ENCODE measurements around the gene PPP2R3A. TPM values are rescaled to one million over a fixed set of nuclear protein-coding genes. Genes with fewer than 3 reads are reported as not detected.

Gene PPP2R3A
- total RNA-seq, 1 donor from 2014 or later = 19.3 TPM

DNA sequence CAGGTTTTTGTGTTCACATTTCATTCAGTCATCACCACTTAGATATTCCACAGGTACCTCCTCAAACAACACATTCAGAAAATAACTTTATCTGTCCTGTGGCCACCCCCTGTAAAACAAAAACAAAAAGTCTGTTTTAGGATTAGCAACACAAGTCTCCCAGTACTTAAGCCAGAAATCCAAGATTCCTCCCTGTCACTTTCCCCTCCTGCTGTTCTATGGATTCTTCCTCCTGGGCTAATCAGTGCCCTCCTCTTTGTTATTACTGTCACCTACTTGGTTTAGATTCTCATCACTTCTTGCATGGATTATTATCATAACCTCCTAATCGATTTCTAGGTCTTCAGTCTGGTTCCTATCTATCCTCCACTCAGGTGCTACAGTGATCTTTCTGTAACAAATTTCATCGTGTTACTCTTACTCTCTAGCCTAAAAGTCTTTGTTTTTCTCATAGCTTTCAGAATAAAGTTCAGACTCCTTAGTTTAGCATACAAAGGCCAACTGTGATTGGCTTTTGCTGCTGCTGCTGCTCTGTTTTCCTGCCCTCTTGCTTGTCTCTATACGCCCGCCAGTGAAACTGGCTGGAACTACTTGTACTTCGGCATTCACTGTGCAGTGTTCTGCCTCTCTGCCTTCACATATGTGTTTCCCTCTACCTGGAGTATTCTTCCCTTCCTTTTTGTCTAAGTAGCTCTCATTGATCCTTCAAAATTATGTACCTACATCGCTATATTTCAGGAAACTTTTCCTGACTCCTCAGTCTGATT is 32.2 kb downstream of the PPP2R3A start:
- H3K36me3 Mint-ChIP-seq (ENCODE audit: low read depth, unreplicated experiment) = peaks cover 3% of the 10 kb centered on the region
- TF ChIP-seq CTCF (IDR thresholded peaks at IDR 0.05; ENCODE audit: unreplicated experiment) = no peak
- H3K4me3 Mint-ChIP-seq (ENCODE audit: unreplicated experiment) = no peak overlapping the region
- H3K27me3 Mint-ChIP-seq (ENCODE audit: unreplicated experiment) = peaks cover 2% of the 10 kb centered on the region
- H3K4me1 Mint-ChIP-seq (ENCODE audit: unreplicated experiment) = peaks cover 8% of the 10 kb centered on the region
- H3K9me3 Mint-ChIP-seq (ENCODE audit: unreplicated experiment) = no peaks in the 10 kb centered on the region
- DNase-seq (ENCODE audit: low spot score) = no peak
- H3K27ac Mint-ChIP-seq (ENCODE audit: unreplicated experiment) = no peak overlapping the region

GRCh38 chr3:136008221-136008620 is 42.7 kb downstream of the PPP2R3A start:
- no peaks in the 10 kb centered on the region for H3K27me3 Mint-ChIP-seq (ENCODE audit: unreplicated experiment)
- TF ChIP-seq CTCF (IDR thresholded peaks at IDR 0.05; ENCODE audit: unreplicated experiment) = no peak
- no peak for DNase-seq (ENCODE audit: low spot score)
- H3K4me1 Mint-ChIP-seq (ENCODE audit: unreplicated experiment) = peaks cover 2% of the 10 kb centered on the region
- no peak overlapping the region for H3K4me3 Mint-ChIP-seq (ENCODE audit: unreplicated experiment)
- H3K9me3 Mint-ChIP-seq (ENCODE audit: unreplicated experiment) = no peaks in the 10 kb centered on the region
- peaks cover 19% of the 10 kb centered on the region for H3K36me3 Mint-ChIP-seq (ENCODE audit: low read depth, unreplicated experiment)
- no peak overlapping the region for H3K27ac Mint-ChIP-seq (ENCODE audit: unreplicated experiment)

- Mint-ChIP-seq H3K36me3 (ENCODE audit: low read depth, unreplicated experiment) (peaks cover 13% of the 10 kb centered on the region), H3K9me3 (ENCODE audit: unreplicated experiment) (no peaks in the 10 kb centered on the region), H3K4me1 (ENCODE audit: unreplicated experiment) (no peaks in the 10 kb centered on the region), H3K27me3 (ENCODE audit: unreplicated experiment) (no peaks in the 10 kb centered on the region), H3K4me3 (ENCODE audit: unreplicated experiment) (no peak overlapping the region), H3K27ac (ENCODE audit: unreplicated experiment) (no peak overlapping the region)
- TF ChIP-seq CTCF (IDR thresholded peaks at IDR 0.05; ENCODE audit: unreplicated experiment) = no peak
- DNase-seq (ENCODE audit: low spot score) = no peak
Measured at GRCh38 chr3:136008732-136009470, 43.4 kb downstream of the PPP2R3A start.

DNA sequence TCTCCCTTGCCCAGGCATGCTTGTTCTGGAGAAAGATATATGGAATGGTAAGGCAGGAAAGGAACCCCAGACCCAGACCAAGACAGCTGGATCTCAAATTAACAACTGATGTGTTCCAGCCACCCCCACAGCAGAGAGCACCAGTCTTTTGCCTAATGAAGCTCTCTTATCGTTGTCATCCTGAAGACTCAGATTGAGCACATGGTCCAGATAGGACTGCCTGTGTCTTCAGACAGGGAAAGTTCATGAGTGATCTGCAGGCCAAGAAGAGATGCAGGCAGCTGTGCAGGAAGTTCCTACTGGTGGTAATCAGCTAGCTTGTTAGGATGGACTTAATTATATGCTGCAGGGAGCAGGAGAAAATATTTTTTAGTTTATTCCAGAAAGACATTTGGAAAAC is 53.3 kb downstream of the PPP2R3A start:
- H3K4me1 Mint-ChIP-seq (ENCODE audit: unreplicated experiment) = no peaks in the 10 kb centered on the region
- no peaks in the 10 kb centered on the region for H3K27me3 Mint-ChIP-seq (ENCODE audit: unreplicated experiment)
- no peak overlapping the region for H3K4me3 Mint-ChIP-seq (ENCODE audit: unreplicated experiment)
- no peaks in the 10 kb centered on the region for H3K9me3 Mint-ChIP-seq (ENCODE audit: unreplicated experiment)
- no peaks in the 10 kb centered on the region for H3K36me3 Mint-ChIP-seq (ENCODE audit: low read depth, unreplicated experiment)
- H3K27ac Mint-ChIP-seq (ENCODE audit: unreplicated experiment) = no peak overlapping the region
- TF ChIP-seq CTCF (IDR thresholded peaks at IDR 0.05; ENCODE audit: unreplicated experiment) = no peak
- DNase-seq (ENCODE audit: low spot score) = no peak

- Mint-ChIP-seq H3K4me1 (ENCODE audit: unreplicated experiment) (no peaks in the 10 kb centered on the region), H3K4me3 (ENCODE audit: unreplicated experiment) (no peak overlapping the region), H3K9me3 (ENCODE audit: unreplicated experiment) (no peaks in the 10 kb centered on the region), H3K27me3 (ENCODE audit: unreplicated experiment) (no peaks in the 10 kb centered on the region), H3K36me3 (ENCODE audit: low read depth, unreplicated experiment) (no peaks in the 10 kb centered on the region), H3K27ac (ENCODE audit: unreplicated experiment) (no peak overlapping the region)
- no peak for DNase-seq (ENCODE audit: low spot score)
- TF ChIP-seq CTCF (IDR thresholded peaks at IDR 0.05; ENCODE audit: unreplicated experiment) = no peak
Measured at GRCh38 chr3:136021803-136022202, 56.3 kb downstream of the PPP2R3A start.
